Fibroblast of the aortic adventitia (primary cell): ENCODE measurements around the gene HMGCS1. TPM values are rescaled to one million over a fixed set of nuclear protein-coding genes. Genes with fewer than 3 reads are reported as not detected.
A peak's percentile ranks its signal among the peaks of the same experiment; 100 is the strongest.
"Not testable (repeated sequence)": the region's sequence is repeated elsewhere in the genome, so short reads cannot be mapped to it uniquely, and the experiment has no call there.

ENCODE experiments used
- DNase-seq: peaks from one replicate; pipeline ENCODE4 v3.0.0-alpha.2; 2010; ENCODE audit warnings: low read depth
- H3K4me3 ChIP-seq: 2 replicates; pipeline ENCODE4 v1.5.1; 2011; ENCODE audit warnings: low read depth, mild to moderate bottlenecking, control low read depth, low read length, moderate library complexity
- total RNA-seq: library from RNA; depleted of rRNA; stranded (reverse); fragments of >200 nt; gene quantifications from 2 replicates; pipeline ENCODE4 v1.2.3, GENCODE V29; 2012; ENCODE audit warnings: low replicate concordance
- TF ChIP-seq, protein P1 (sequence below): IDR thresholded peaks from 2 replicates; pipeline ENCODE4 v1.5.1; 2011; ENCODE audit warnings: mild to moderate bottlenecking, low read length, control low read depth, inconsistent platforms; ENCODE audit not compliant: insufficient read depth

HMGCS1 gene
- total RNA-seq, 1 donor = 37.6 TPM

DNA sequence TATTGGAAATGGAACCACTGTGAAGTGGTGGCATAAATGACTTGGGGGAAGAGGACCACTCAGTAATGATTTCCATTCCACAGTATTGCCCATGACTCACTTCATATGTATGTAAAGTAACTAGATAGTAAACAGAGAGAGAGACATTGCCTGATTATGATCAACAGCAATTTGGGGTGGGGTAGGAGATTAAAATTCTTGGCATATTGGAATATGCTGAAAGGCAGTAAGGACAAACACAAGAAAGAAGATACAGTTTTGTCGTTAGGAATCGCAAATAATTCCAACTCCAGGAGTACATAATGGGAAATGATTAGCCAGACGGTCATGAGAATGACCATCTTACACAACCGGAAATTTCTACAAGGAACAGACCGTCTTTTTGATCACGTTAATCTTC is 1.5 kb upstream of the HMGCS1 start:
- no peak overlapping the region for H3K4me3 ChIP-seq
- TF ChIP-seq, protein P1, sequence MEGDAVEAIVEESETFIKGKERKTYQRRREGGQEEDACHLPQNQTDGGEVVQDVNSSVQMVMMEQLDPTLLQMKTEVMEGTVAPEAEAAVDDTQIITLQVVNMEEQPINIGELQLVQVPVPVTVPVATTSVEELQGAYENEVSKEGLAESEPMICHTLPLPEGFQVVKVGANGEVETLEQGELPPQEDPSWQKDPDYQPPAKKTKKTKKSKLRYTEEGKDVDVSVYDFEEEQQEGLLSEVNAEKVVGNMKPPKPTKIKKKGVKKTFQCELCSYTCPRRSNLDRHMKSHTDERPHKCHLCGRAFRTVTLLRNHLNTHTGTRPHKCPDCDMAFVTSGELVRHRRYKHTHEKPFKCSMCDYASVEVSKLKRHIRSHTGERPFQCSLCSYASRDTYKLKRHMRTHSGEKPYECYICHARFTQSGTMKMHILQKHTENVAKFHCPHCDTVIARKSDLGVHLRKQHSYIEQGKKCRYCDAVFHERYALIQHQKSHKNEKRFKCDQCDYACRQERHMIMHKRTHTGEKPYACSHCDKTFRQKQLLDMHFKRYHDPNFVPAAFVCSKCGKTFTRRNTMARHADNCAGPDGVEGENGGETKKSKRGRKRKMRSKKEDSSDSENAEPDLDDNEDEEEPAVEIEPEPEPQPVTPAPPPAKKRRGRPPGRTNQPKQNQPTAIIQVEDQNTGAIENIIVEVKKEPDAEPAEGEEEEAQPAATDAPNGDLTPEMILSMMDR = no peak
- no peak for DNase-seq

DNA sequence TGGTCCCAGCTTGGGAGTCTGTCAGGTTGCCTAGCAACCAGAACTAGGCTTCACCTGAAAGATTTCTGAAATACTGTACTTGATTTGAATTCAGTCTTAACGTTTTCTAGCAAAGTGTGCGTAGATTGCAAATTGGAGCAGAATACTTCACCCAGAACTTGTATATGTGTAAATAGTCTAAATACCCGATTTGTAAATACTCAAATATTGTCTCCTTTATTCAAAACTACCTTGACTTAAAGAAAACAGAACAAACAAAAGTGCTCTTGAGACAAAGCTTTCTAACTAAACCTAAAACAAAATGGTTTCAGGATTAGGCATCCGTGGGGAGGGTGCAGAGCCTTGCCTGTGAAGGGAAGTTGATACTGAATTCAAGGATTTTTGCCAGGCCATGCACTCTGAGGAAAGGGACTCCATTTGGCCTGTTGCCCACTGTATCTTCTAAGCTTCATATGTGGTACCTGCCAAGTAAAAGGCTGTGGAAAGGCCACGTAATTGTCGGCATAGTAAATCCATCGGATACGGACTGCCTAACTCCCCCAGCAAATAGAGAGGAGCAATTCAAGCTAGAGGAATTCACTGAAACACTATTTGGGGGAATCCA is 744 bp upstream of the HMGCS1 start:
- H3K4me3 ChIP-seq = peak overlapping the region; percentile 58
- DNase-seq = no peak
- TF ChIP-seq, protein P1 = no peak

DNA sequence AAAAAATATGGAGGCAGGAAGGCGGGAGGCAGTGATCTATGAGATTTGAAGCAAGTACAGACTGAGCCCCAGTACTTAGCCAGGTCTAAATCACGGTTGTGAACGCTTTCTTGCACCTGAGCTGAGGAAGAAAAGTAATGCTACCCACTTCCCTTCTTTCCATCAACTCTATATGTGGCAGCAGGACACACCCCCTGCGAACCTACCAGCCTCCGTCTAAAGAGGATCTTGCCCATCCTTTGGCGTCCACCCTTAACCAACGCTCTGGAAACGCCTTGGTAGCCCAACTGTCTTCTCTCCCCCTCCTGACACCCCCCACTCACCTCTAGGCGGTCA is 545 bp downstream of the HMGCS1 start:
- H3K4me3 ChIP-seq = peak overlapping the region; percentile 97
- TF ChIP-seq, protein P1 = peak; percentile 8
- no peak for DNase-seq

DNA sequence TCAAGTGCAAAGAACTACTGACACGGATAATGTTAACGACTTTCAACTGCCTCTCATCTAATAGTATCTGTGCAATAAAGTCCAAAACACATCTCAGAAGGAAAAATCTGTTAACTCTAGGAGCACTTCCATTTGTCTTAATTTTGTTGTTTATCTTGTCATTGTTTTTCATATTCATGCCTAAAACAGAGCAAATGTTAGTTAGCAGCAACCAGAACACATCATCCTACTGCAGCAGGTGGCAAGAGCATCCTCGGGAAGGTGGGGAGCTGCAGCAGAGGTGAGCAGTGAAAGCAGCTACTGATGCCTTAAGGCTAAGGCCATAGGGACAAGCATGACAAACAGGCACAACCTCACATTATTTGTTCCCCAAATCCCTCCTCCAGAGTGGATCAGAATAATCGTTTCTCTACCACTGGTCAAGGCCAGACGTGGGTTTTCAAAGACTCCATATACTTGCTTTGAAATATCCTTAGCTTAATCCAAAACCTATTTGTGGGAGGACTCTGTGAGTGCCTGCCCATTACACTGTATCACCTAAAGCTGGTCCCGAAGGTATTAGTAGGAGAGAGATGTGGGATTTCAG is 1.0 kb downstream of the HMGCS1 start:
- no peak for DNase-seq
- TF ChIP-seq, protein P1 = no peak
- peak overlapping the region; percentile 97 for H3K4me3 ChIP-seq

DNA sequence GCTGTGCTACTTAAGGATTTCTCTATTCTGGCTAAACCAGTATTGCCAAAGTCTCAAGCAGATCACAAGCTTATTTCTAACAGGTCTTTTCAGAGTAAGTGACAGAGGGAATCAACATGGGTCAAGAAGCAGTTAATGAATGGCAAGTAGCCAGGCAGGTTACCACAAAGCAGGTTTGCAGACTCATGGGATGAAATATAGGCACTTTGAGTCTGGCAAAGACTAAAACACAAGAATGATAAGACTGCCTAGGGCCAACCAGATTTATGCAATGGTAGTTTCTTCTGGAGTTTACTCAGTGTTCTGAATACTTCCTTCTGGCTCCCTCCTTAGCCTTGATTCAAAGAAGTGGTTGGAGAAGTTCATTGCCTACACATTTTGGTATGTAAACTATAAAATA is 3.6 kb downstream of the HMGCS1 start:
- DNase-seq = peak; percentile 20
- H3K4me3 ChIP-seq = peak overlapping the region; percentile 42
- TF ChIP-seq, protein P1 = no peak

DNA sequence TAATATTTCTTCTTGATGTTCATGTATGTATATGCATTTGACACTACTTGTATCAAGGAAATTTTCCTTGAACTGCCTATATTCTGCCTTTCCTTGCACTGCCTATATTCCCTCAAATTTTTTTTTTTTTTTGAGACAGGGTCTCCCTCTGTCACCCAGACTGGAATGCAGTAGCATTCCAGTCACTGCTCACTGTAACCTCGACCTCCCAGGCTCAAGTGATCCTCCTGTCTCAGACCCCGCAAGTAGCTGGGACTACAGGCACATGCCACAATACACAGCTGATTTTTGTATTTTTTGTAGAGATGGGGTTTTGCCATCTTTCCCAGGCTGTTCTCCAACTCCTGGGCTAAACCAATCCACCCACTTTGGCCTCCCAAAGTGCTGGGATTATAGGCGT is 4.1 kb downstream of the HMGCS1 start:
- DNase-seq = no peak
- peak overlapping the region; percentile 42 for H3K4me3 ChIP-seq
- TF ChIP-seq, protein P1 = no peak

DNA sequence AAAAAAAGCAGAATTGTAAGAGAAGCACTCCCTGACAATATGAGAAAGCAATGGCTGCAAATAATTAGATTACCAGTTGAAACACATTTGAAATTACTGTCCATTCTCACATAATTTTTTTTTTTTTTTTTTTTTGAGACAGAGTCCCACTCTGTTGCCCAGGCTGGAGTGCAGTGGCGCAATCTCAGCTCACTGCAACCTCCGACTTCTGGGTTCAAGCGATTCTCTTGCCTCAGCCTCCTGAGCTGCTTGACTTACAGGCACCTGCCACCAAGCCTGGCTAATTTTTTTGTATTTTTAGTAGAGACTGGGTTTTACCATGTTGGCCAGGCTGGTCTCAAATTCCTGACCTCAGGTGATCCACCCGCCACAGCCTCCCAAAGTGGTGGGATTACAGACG is 6.3 kb downstream of the HMGCS1 start:
- not testable (repeated sequence) for DNase-seq, H3K4me3 ChIP-seq
